BJ (cell line): Measurements from ENCODE around the gene PRMT3. TPM values are rescaled to one million over a fixed set of nuclear protein-coding genes. Genes with fewer than 3 reads are reported as not detected.
"Not testable (repeated sequence)": the region's sequence is repeated elsewhere in the genome, so short reads cannot be mapped to it uniquely, and the experiment has no call there.

Source experiments
- CTCF ChIA-PET: fragments of 350-600 bp; formaldehyde crosslinking; extraction: SDS; loops from one replicate; lab custom pipeline; 2021; ENCODE audit warnings: antibody characterized with exemption, inconsistent platforms; lab: Yijun Ruan, JAX
- POLR2A ChIA-PET: fragments of 300-600 bp; sonication (Branson Sonifier 250); formaldehyde crosslinking; extraction: SDS; loops from one replicate; lab custom pipeline; 2021; ENCODE audit warnings: antibody characterized with exemption; lab: Charles Lee
- DNase-seq: peaks from one replicate; pipeline ENCODE4 v3.0.0-alpha.2; 2011; ENCODE audit warnings: low read depth
- H3K27me3 ChIP-seq: 2 replicates; pipeline ENCODE4 v1.6.0; 2011; ENCODE audit warnings: low read length; ENCODE audit not compliant: control insufficient read depth, insufficient read depth
- H3K36me3 ChIP-seq: 2 replicates; pipeline ENCODE4 v1.5.1; 2011; ENCODE audit warnings: low read length; ENCODE audit not compliant: control insufficient read depth, insufficient read depth
- H3K4me3 ChIP-seq: 2 replicates; pipeline ENCODE4 v1.5.1; 2011; ENCODE audit warnings: low read depth, mild to moderate bottlenecking, control low read depth, low read length
- CTCF ChIP-seq: IDR thresholded peaks from 2 replicates; pipeline ENCODE4 v1.5.1; 2011; ENCODE audit warnings: low read depth, mild to moderate bottlenecking, control low read depth, inconsistent platforms, low read length, moderate library complexity; ENCODE audit not compliant: insufficient read depth
- polyA plus RNA-seq: library from polyadenylated mRNA; depleted of rRNA; stranded (reverse); fragments of >200 nt; gene quantifications from 2 replicates; pipeline ENCODE4 v1.2.3, GENCODE V29; 2011

The PRMT3 gene
- polyA plus RNA-seq, 1 experiment: 5.6 TPM

- no peaks in the 10 kb centered on the region for H3K27me3 ChIP-seq
- no peaks in the 10 kb centered on the region for H3K36me3 ChIP-seq
- ChIA-PET CTCF (no interaction called here), POLR2A (no interaction called here)
- H3K4me3 ChIP-seq: no peak overlapping the region
- DNase-seq: no peak
- TF ChIP-seq CTCF: no peak
Observed at GRCh38 chr11:20459865-20460264, 72.3 kb downstream of the PRMT3 start.

- Histone ChIP-seq H3K4me3 (no peak overlapping the region), H3K27me3 (no peaks in the 10 kb centered on the region), H3K36me3 (no peaks in the 10 kb centered on the region)
- no peak for DNase-seq
- ChIA-PET CTCF (no interaction called here), POLR2A (interaction anchor here (0.5 kb wide), 1 partner anchor 52 kb away, joined by 4 read pairs; no protein-coding TSS in a partner anchor)
- TF ChIP-seq CTCF: no peak
Observed at GRCh38 chr11:20464518-20464917, 77.0 kb downstream of the PRMT3 start.

- Histone ChIP-seq H3K4me3 (no peak overlapping the region), H3K27me3 (no peaks in the 10 kb centered on the region), H3K36me3 (no peaks in the 10 kb centered on the region)
- no peak for TF ChIP-seq CTCF
- no peak for DNase-seq
- ChIA-PET POLR2A (no interaction called here), CTCF (interaction anchor here (0.7 kb wide), 1 partner anchor 221 kb away, joined by 3 read pairs; no protein-coding TSS in a partner anchor)
Observed at GRCh38 chr11:20467487-20468185, 80.1 kb downstream of the PRMT3 start.

GRCh38 chr11:20470348-20470747 is 82.8 kb downstream of the PRMT3 start:
- POLR2A ChIA-PET: no interaction called here
- H3K27me3 ChIP-seq: no peaks in the 10 kb centered on the region
- CTCF ChIA-PET: no interaction called here

GRCh38 chr11:20471929-20472328 is 84.4 kb downstream of the PRMT3 start:
- POLR2A ChIA-PET, H3K4me3 ChIP-seq, DNase-seq, H3K36me3 ChIP-seq, CTCF ChIA-PET, H3K27me3 ChIP-seq: not testable (repeated sequence)

More at GRCh38 chr11:20470348-20470747, 82.8 kb downstream of the PRMT3 start:
- no peaks in the 10 kb centered on the region for H3K36me3 ChIP-seq
- TF ChIP-seq CTCF: no peak
- DNase-seq: no peak
- H3K4me3 ChIP-seq: no peak overlapping the region
